DND-41 (cell line): Measurements from ENCODE around the gene SUV39H2.
"Not testable (repeated sequence)": the region's sequence is repeated elsewhere in the genome, so short reads cannot be mapped to it uniquely, and the experiment has no call there.

ENCODE experiments used
- ATAC-seq: fragments of 200-7000 bp; cut with Tn5 transposase; 3 replicates; pipeline ENCODE4 v1.9.1; 2021; ENCODE audit warnings: low read depth; ENCODE audit not compliant: insufficient read depth
- DNase-seq: peaks from one replicate; pipeline ENCODE4 v3.0.0-alpha.2; 2020
- H2AFZ ChIP-seq: 2 replicates; pipeline ENCODE4 v1.6.0; 2012; ENCODE audit warnings: low read depth, low read length
- H3K27ac ChIP-seq: 2 replicates; pipeline ENCODE4 v1.5.1; 2012; ENCODE audit warnings: low read length, inconsistent platforms
- H3K27me3 ChIP-seq: fragments of 200-600 bp; sonication (generic); 2 replicates; pipeline ENCODE4 v1.6.0; 2012; ENCODE audit warnings: low read length, mild to moderate bottlenecking, inconsistent platforms; ENCODE audit not compliant: insufficient read depth, poor library complexity
- H3K36me3 ChIP-seq: 2 replicates; pipeline ENCODE4 v1.5.1; 2012; ENCODE audit warnings: low read length, inconsistent platforms; ENCODE audit not compliant: insufficient read depth
- H3K4me1 ChIP-seq: 2 replicates; pipeline ENCODE4 v1.5.1; 2012; ENCODE audit warnings: mild to moderate bottlenecking, low read length; ENCODE audit not compliant: insufficient read depth
- H3K4me2 ChIP-seq: 2 replicates; pipeline ENCODE4 v1.6.0; 2012; ENCODE audit warnings: mild to moderate bottlenecking, moderate library complexity, low read length, inconsistent platforms; ENCODE audit not compliant: insufficient read depth
- H3K4me3 ChIP-seq, 2 experiments: fragments of 200-600 bp in 1 of 2; shearing (Covaris generic) in 1 of 2; 2 replicates each; pipeline ENCODE4 v1.5.1; 2012 to 2016; ENCODE audit warnings: inconsistent platforms in 2 of 2, low read length in 2 of 2, mild to moderate bottlenecking in 2 of 2, low read depth in 1 of 2, moderate library complexity in 1 of 2
- H3K79me2 ChIP-seq: 2 replicates; pipeline ENCODE4 v1.6.0; 2012; ENCODE audit warnings: low read length, inconsistent platforms; ENCODE audit not compliant: insufficient read depth
- H3K9ac ChIP-seq: 2 replicates; pipeline ENCODE4 v1.6.0; 2012; ENCODE audit warnings: low read depth, mild to moderate bottlenecking, inconsistent platforms, low read length, moderate library complexity
- H3K9me3 ChIP-seq: 2 replicates; pipeline ENCODE4 v1.5.1; 2012; ENCODE audit warnings: low read length, moderate library complexity, mild to moderate bottlenecking, inconsistent platforms; ENCODE audit not compliant: insufficient read depth, severe bottlenecking
- H4K20me1 ChIP-seq: 2 replicates; pipeline ENCODE4 v1.6.0; 2012; ENCODE audit warnings: low read length; ENCODE audit not compliant: insufficient read depth
- EZH2 ChIP-seq: IDR thresholded peaks from 3 replicates; pipeline ENCODE4 v1.6.1; 2012; ENCODE audit warnings: borderline replicate concordance, low read depth, mild to moderate bottlenecking, moderate library complexity, low read length, inconsistent platforms; ENCODE audit not compliant: severe bottlenecking
- TF ChIP-seq, protein P1 (sequence below): IDR thresholded peaks from 2 replicates; pipeline ENCODE4 v1.5.1; 2012; ENCODE audit warnings: borderline replicate concordance, low read length, moderate library complexity, mild to moderate bottlenecking; ENCODE audit not compliant: poor library complexity, severe bottlenecking; ENCODE audit errors: extremely low read depth

Gene SUV39H2

DNA sequence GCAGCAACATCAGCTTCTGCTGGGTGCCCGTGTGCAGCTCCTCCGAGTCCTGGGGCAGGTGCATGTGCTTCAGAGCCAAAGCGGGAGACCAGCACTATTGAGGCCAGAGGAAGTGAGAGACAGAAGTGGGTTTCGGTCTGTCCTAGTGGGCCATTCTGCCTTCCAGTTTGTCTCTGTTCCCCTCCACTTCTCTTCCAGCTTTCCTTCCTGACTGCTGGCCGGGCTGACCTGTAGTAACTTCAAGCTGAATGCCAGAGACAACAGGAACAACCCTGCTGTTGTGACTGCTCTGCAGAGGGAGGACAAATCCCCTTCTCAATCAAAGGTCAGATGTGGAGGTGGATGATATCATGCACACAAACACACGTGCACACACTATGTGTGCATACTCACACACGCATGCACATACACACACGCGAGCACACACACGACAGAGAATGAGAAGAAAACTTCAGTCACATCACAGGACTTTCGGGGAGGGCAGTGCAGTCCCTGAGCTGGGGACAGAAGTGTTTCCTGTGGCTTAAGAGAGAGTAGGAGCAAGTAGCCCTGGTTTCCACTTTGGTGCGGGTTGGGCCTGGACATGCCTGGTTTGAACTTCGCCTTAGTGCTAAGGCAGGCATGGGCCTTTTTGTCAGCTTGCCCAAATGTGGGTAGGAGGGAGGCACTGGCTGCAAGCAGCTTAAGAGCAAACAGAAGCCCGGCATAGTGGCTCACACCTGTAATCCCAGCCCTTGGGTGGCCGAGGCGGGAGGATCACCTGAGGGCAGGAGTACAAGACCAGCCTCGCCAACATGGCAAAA is 63.7 kb downstream of the SUV39H2 start:
- not testable (repeated sequence) for H3K4me2 ChIP-seq, DNase-seq, H3K9me3 ChIP-seq, H4K20me1 ChIP-seq, H3K27me3 ChIP-seq, ATAC-seq, H2AFZ ChIP-seq, H3K9ac ChIP-seq, H3K27ac ChIP-seq, H3K4me1 ChIP-seq, H3K4me3 ChIP-seq
- Histone ChIP-seq H3K36me3 (peaks cover 70% of the 10 kb centered on the region), H3K79me2 (peaks cover 21% of the 10 kb centered on the region)

- H3K27me3 ChIP-seq, H4K20me1 ChIP-seq, H3K9ac ChIP-seq, H3K4me3 ChIP-seq, ATAC-seq, H2AFZ ChIP-seq, DNase-seq, H3K9me3 ChIP-seq, H3K4me2 ChIP-seq, H3K27ac ChIP-seq, H3K4me1 ChIP-seq: not testable (repeated sequence)
- Histone ChIP-seq H3K79me2 (peaks cover 27% of the 10 kb centered on the region), H3K36me3 (peaks cover 74% of the 10 kb centered on the region)
Measured at GRCh38 chr10:14942950-14943338, 64.3 kb downstream of the SUV39H2 start.

DNA sequence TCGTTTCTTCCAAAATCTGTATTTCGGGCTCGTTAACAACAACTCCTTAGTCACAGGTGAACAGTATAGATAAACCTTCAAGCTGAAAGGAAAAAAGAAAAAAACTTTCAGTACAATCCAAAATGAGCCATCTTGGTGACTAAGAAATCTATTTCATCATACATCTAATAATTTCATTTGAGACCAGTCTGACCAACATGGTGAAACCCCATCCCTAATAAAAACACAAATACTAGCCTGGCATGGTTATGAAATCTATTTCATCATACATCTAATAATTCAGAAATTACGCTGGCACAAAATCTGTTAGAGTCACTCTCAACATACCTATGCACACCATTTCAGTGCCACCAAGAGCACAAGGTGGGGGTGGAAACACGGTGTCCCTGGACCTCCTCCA is 66.4 kb downstream of the SUV39H2 start:
- TF ChIP-seq EZH2, result no peak
- TF ChIP-seq, protein P1, sequence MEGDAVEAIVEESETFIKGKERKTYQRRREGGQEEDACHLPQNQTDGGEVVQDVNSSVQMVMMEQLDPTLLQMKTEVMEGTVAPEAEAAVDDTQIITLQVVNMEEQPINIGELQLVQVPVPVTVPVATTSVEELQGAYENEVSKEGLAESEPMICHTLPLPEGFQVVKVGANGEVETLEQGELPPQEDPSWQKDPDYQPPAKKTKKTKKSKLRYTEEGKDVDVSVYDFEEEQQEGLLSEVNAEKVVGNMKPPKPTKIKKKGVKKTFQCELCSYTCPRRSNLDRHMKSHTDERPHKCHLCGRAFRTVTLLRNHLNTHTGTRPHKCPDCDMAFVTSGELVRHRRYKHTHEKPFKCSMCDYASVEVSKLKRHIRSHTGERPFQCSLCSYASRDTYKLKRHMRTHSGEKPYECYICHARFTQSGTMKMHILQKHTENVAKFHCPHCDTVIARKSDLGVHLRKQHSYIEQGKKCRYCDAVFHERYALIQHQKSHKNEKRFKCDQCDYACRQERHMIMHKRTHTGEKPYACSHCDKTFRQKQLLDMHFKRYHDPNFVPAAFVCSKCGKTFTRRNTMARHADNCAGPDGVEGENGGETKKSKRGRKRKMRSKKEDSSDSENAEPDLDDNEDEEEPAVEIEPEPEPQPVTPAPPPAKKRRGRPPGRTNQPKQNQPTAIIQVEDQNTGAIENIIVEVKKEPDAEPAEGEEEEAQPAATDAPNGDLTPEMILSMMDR, result no peak
- Histone ChIP-seq H3K9ac (no peak overlapping the region), H4K20me1 (peaks cover 13% of the 10 kb centered on the region), H3K27ac (no peak overlapping the region), H3K9me3 (no peaks in the 10 kb centered on the region), H3K4me1 (0 out of 2 replicates have a peak, but pooled peaks cover 4% of the 10 kb centered on the region), H3K79me2 (peaks cover 48% of the 10 kb centered on the region), H2AFZ (no peak overlapping the region), H3K27me3 (no peaks in the 10 kb centered on the region), H3K36me3 (peaks cover 81% of the 10 kb centered on the region), H3K4me2 (no peak overlapping the region), H3K4me3 (no peak overlapping the region)
- ATAC-seq (no peak), DNase-seq (no peak)

DNA sequence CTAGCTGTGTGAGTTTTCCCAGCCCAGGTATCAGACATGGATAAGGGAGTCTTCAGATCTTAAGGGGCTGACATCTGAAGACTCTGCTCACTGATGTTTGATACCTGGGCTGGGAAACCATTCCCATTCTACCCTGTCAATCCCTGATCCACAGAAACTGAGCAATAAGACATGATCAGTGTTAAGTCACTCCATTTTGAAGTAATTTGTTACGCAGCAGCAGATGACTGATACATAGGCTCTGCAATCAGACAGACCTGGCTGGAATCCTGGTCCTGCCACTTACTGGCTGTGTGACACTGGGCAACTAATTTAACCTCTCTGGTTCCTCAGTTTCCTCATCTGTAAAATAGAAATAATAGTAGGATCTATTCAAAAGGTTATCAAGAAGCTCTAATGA is 68.6 kb downstream of the SUV39H2 start:
- H3K36me3 ChIP-seq, result peaks cover 92% of the 10 kb centered on the region
- no peaks in the 10 kb centered on the region for H3K27me3 ChIP-seq
- H3K4me3 ChIP-seq, result no peak overlapping the region
- no peak for ATAC-seq
- no peak overlapping the region for H3K9ac ChIP-seq
- no peak overlapping the region for H3K4me2 ChIP-seq
- DNase-seq, result no peak
- no peaks in the 10 kb centered on the region for H3K9me3 ChIP-seq
- H4K20me1 ChIP-seq, result peaks cover 22% of the 10 kb centered on the region
- no peak overlapping the region for H2AFZ ChIP-seq
- TF ChIP-seq, protein P1, result no peak
- no peak for TF ChIP-seq EZH2
- no peak overlapping the region for H3K27ac ChIP-seq
- H3K4me1 ChIP-seq, result peaks cover 23% of the 10 kb centered on the region
- H3K79me2 ChIP-seq, result peaks cover 66% of the 10 kb centered on the region
